ENCODE data around the gene SIPA1.

DNA sequence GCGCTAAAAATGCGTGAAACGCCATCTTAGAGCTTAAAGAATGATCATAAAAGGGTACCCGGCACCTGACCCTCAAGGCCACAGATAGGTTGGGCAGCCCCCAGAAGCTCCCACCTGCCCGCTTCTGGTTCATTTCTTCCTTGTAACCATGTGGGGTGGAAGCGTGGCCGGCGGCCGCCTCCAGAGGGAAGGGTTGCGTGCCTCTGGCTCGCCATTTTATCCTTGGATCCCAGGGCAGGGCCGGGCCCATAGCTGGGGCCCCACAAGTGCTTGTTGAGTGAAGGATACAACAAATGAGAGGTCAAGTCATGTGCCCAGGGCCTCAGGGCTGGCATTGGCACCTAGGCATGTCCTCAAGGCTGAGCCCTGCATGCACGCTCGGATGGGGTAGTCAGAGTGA, 16.4 kb upstream of the SIPA1 start:
- TF ChIP-seq GATA3 (IDR thresholded peaks at IDR 0.05; ENCODE audit: low read depth, low read length) = no peak
- TF ChIP-seq GATA2 (IDR thresholded peaks at IDR 0.05; ENCODE audit: low read depth, low read length) = no peak
